GM21825 (cell line): ENCODE data around the gene IL31.
"Not testable (repeated sequence)": the region's sequence is repeated elsewhere in the genome, so short reads cannot be mapped to it uniquely, and the experiment has no call there.

Experiments used
- ATAC-seq: cut with Tn5 transposase; IDR thresholded peaks from one replicate; pipeline ENCODE4 v1.9.1; 2021; ENCODE audit warnings: mild to moderate bottlenecking, moderate library complexity; ENCODE audit not compliant: unreplicated experiment

Gene IL31

GRCh38 chr12:122174155-122174845 is at the start of gene IL31:
IL31 (minus strand) TSS chr12:122174221; CDS start chr12:122174172, 49 bp downstream.
- ATAC-seq: no peak

- ATAC-seq: no peak
Measured at GRCh38 chr12:122216445-122216844, 42.4 kb upstream of the IL31 start.

GRCh38 chr12:122215771-122216170 is 41.8 kb upstream of the IL31 start:
- no peak for ATAC-seq

GRCh38 chr12:122208073-122208820 is 34.2 kb upstream of the IL31 start:
- ATAC-seq: no peak

GRCh38 chr12:122207391-122207790 is 33.4 kb upstream of the IL31 start:
- no peak for ATAC-seq

- ATAC-seq: no peak
Measured at GRCh38 chr12:122206976-122207375, 33.0 kb upstream of the IL31 start.

GRCh38 chr12:122206111-122206881 is 32.3 kb upstream of the IL31 start:
- ATAC-seq: no peak

- no peak for ATAC-seq
Measured at GRCh38 chr12:122205053-122205925, 31.3 kb upstream of the IL31 start.

GRCh38 chr12:122204167-122205052 is 30.4 kb upstream of the IL31 start:
- ATAC-seq: no peak

- ATAC-seq: no peak
Measured at GRCh38 chr12:122203301-122204166, 29.5 kb upstream of the IL31 start, which contains the start of gene B3GNT4. B3GNT4 (plus strand) TSS chr12:122203709; CDS start chr12:122204619, 910 bp downstream.

GRCh38 chr12:122202811-122203210 is 28.8 kb upstream of the IL31 start:
- ATAC-seq: not testable (repeated sequence)

GRCh38 chr12:122202017-122202416 is 28.0 kb upstream of the IL31 start:
- no peak for ATAC-seq

GRCh38 chr12:122201381-122201780 is 27.4 kb upstream of the IL31 start:
- no peak for ATAC-seq

- no peak for ATAC-seq
Measured at GRCh38 chr12:122200541-122201175, 26.6 kb upstream of the IL31 start.

- ATAC-seq: no peak
Measured at GRCh38 chr12:122199484-122200355, 25.7 kb upstream of the IL31 start.

GRCh38 chr12:122197612-122197966 is 23.6 kb upstream of the IL31 start:
- ATAC-seq: no peak

GRCh38 chr12:122195405-122195804 is 21.4 kb upstream of the IL31 start:
- no peak for ATAC-seq
